ENCODE results near the gene ONECUT3.
A peak's percentile ranks its signal among the peaks of the same experiment; 100 is the strongest.

- TF ChIP-seq POLR2A (IDR thresholded peaks at IDR 0.05) (peak in 1 of 2 donors; percentile 52), CTCF (IDR thresholded peaks at IDR 0.05) (peak; percentile 19 to 65 (median 54))
These were observed 59.3 kb downstream of the ONECUT3 start for GRCh38 chr19:1812426-1813191.

Data from adrenal gland (tissue), 5 donors.